GM12878 (cell line): Measurements from ENCODE around the gene MYLIP. TPM values are rescaled to one million over a fixed set of nuclear protein-coding genes. Genes with fewer than 3 reads are reported as not detected.

ENCODE experiments used
- ATAC-seq: fragments of 200-7000 bp; cut with Tn5 transposase; 3 replicates; pipeline ENCODE4 v1.9.1; 2020; ENCODE audit warnings: mild to moderate bottlenecking, moderate library complexity
- BruUV-seq: library from RNA; stranded (reverse); fragments of 400-500 nt; replicated peaks from 2 replicates; lab custom pipeline; 2021; lab: Mats Ljungman, UMichigan
- CTCF ChIA-PET: fragments of 300-600 bp; sonication (Branson Sonifier 250); formaldehyde crosslinking; extraction: SDS; loops from one replicate; lab custom pipeline; 2021; ENCODE audit warnings: inconsistent platforms; lab: Yijun Ruan, JAX
- POLR2A ChIA-PET: fragments of 350-600 bp; formaldehyde crosslinking; extraction: SDS; loops from one replicate; lab custom pipeline; 2021; ENCODE audit warnings: inconsistent platforms; lab: Charles Lee
- RAD21 ChIA-PET: fragments of 300-600 bp; sonication (Branson Sonifier 250); formaldehyde crosslinking; loops from one replicate; lab custom pipeline; 2023; ENCODE audit warnings: antibody characterized with exemption; ENCODE audit not compliant: unreplicated experiment; lab: Charles Lee
- SMC1A ChIA-PET: fragments of 300-600 bp; sonication (Branson Sonifier 250); formaldehyde crosslinking; loops from one replicate; lab custom pipeline; 2023; ENCODE audit not compliant: unreplicated experiment, uncharacterized antibody; lab: Charles Lee
- DNase-seq: peaks from one replicate; pipeline ENCODE4 v3.0.0-alpha.2; 2011; ENCODE audit warnings: low read depth, low spot score
- FAIRE-seq: peaks from 3 replicates; lab custom pipeline; 2011; peaks lifted over from hg19 to GRCh38; lab: Jason Lieb, UNC
- H2AFZ ChIP-seq: 2 replicates; pipeline ENCODE4 v1.6.0; 2011; ENCODE audit warnings: low read depth, low read length, control low read depth; ENCODE audit not compliant: control insufficient read depth
- H3K27ac ChIP-seq: 2 replicates; pipeline ENCODE4 v1.5.1; 2011; ENCODE audit warnings: control low read depth; ENCODE audit not compliant: control insufficient read depth, insufficient read depth
- H3K27me3 ChIP-seq, 2 experiments: replicated peaks in 1 of 2; 2 replicates each; pipeline versions ENCODE4 v1.6.0 to v1.6.1; 2011; ENCODE audit warnings: low read length in 1 of 2; ENCODE audit not compliant: control insufficient read depth in 2 of 2, insufficient read depth in 2 of 2
- H3K36me3 ChIP-seq, 2 experiments: 2 replicates each; pipeline ENCODE4 v1.5.1; 2011; ENCODE audit warnings: low read length in 1 of 2; ENCODE audit not compliant: control insufficient read depth in 2 of 2, insufficient read depth in 2 of 2
- H3K4me1 ChIP-seq: 2 replicates; pipeline ENCODE4 v1.6.1; 2011; ENCODE audit warnings: mild to moderate bottlenecking, low read length, moderate library complexity, mixed read lengths; ENCODE audit not compliant: control insufficient read depth, insufficient read depth
- H3K4me2 ChIP-seq: 2 replicates; pipeline ENCODE4 v1.6.0; 2011; ENCODE audit warnings: control low read depth; ENCODE audit not compliant: control insufficient read depth, insufficient read depth
- H3K4me3 ChIP-seq: fragments of 200-600 bp; sonication (generic); 2 replicates; pipeline ENCODE4 v1.5.1; 2016
- H3K79me2 ChIP-seq: 2 replicates; pipeline ENCODE4 v1.6.0; 2011; ENCODE audit warnings: low read length; ENCODE audit not compliant: control insufficient read depth, insufficient read depth
- H3K9ac ChIP-seq: 2 replicates; pipeline ENCODE4 v1.8.0; 2011; ENCODE audit warnings: low read length, control low read depth, mixed read lengths; ENCODE audit not compliant: control insufficient read depth, insufficient read depth
- H3K9me3 ChIP-seq: replicated peaks from 3 replicates; pipeline ENCODE4 v1.5.1; 2011; ENCODE audit warnings: mild to moderate bottlenecking, low read length; ENCODE audit not compliant: control insufficient read depth, insufficient read depth
- H4K20me1 ChIP-seq: 2 replicates; pipeline ENCODE4 v1.6.0; 2011; ENCODE audit not compliant: control insufficient read depth, insufficient read depth
- CBX5 ChIP-seq: sonication (generic); IDR thresholded peaks from 2 replicates; pipeline ENCODE4 v1.6.1; 2016; ENCODE audit warnings: low read depth, moderate library complexity, mild to moderate bottlenecking, inconsistent platforms
- CEBPZ ChIP-seq: fragments of 150-350 bp; IDR thresholded peaks from 2 replicates; pipeline ENCODE4 v1.6.1; 2016; ENCODE audit warnings: low read depth, low read length
- IKZF1 ChIP-seq: fragments of 450-650 bp; conservative IDR thresholded peaks from 2 replicates; pipeline ENCODE4 v1.6.1; 2017; ENCODE audit warnings: antibody characterized with exemption, mild to moderate bottlenecking
- IKZF2 ChIP-seq, 2 experiments: fragments of 450-650 bp; IDR thresholded peaks; 2 replicates each; pipeline ENCODE4 v1.6.1; 2017; ENCODE audit warnings: mild to moderate bottlenecking in 2 of 2, moderate library complexity in 2 of 2
- IRF3 ChIP-seq: fragments of 450-650 bp; IDR thresholded peaks from 2 replicates; pipeline ENCODE4 v1.6.1; 2014; ENCODE audit warnings: mild to moderate bottlenecking
- NBN ChIP-seq: fragments of 450-650 bp; IDR thresholded peaks from 2 replicates; pipeline ENCODE4 v1.6.1; 2016
- PRDM15 ChIP-seq: fragments of 450-650 bp; formaldehyde crosslinking; IDR thresholded peaks from 2 replicates; pipeline ENCODE4 v1.4.0; 2020; ENCODE audit warnings: mild to moderate bottlenecking, moderate library complexity
- RAD21 ChIP-seq: IDR thresholded peaks from 2 replicates; pipeline ENCODE4 v1.6.1; 2011; ENCODE audit warnings: mild to moderate bottlenecking, low read depth, low read length, moderate library complexity; ENCODE audit not compliant: insufficient read depth
- SIX5 ChIP-seq: IDR thresholded peaks from 2 replicates; pipeline ENCODE4 v1.6.1; 2011; ENCODE audit warnings: mild to moderate bottlenecking, low read depth, low read length, moderate library complexity; ENCODE audit not compliant: severe bottlenecking
- SP1 ChIP-seq: IDR thresholded peaks from one replicate; pipeline ENCODE4 v1.6.1; 2011; ENCODE audit warnings: low read depth, low read length
- SPI1 ChIP-seq: IDR thresholded peaks from 2 replicates; pipeline ENCODE4 v1.6.1; 2011; ENCODE audit warnings: low read depth, mild to moderate bottlenecking, low read length, moderate library complexity, borderline replicate concordance; ENCODE audit not compliant: insufficient read depth
- TCF12 ChIP-seq: IDR thresholded peaks from 2 replicates; pipeline ENCODE4 v1.6.1; 2011; ENCODE audit warnings: low read depth, mild to moderate bottlenecking, low read length
- WGBS: methylation state at CpG from one replicate; pipeline ENCODE4 v1.1.6; 2016; ENCODE audit warnings: low lambda C conversion rate; ENCODE audit not compliant: insufficient replicate concordance, insufficient coverage; ENCODE audit errors: missing lambda C conversion rate; 5-methylcytosine and 5-hydroxymethylcytosine counted together
- in situ Hi-C: fragments of 300-500 bp; cut with MboI; formaldehyde crosslinking; loops from 9 replicates; pipeline ENCODE4 v1.14.3; 2018; ENCODE audit warnings: mixed read lengths
- intact Hi-C: fragments of 100-400 bp; cut with micrococcal nuclease; formaldehyde crosslinking; loops from one replicate; pipeline ENCODE4 v1.14.2; 2022; ENCODE audit not compliant: unreplicated experiment
- polyA plus RNA-seq, 11 experiments: library from polyadenylated mRNA; depleted of rRNA in 4 of 11; unstranded in 6 of 11; stranded (reverse) in 5 of 11; fragments of >200 nt; fragmentation: Nextera tagmentation in 4 of 11; fragmentation: Illumina TruSeq in 1 of 11; extraction: Ambion mirVana in 4 of 11; extraction: Trizol in 1 of 11; gene quantifications; 1 replicate in 1 of 11; 2 replicates in 10 of 11; pipeline versions ENCODE4 v1.2.1 to v1.2.3, GENCODE V29; 2011 to 2016; ENCODE audit warnings: inconsistent platforms in 2 of 11, missing spikeins in 2 of 11, low read depth in 1 of 11
- total RNA-seq, 4 experiments: library from RNA; depleted of rRNA in 3 of 4; stranded (reverse); fragments of >200 nt in 3 of 4; fragmentation: Illumina TruSeq in 1 of 4; extraction: Trizol in 1 of 4; gene quantifications; 2 replicates each; pipeline versions ENCODE4 v1.2.1 to v1.2.3, GENCODE V29; 2013 to 2021
- TF ChIP-seq, protein P1 (sequence below): fragments of 450-650 bp; IDR thresholded peaks from 2 replicates; pipeline ENCODE4 v1.6.1; 2018; ENCODE audit warnings: mild to moderate bottlenecking, low read depth, moderate library complexity; ENCODE audit not compliant: partially characterized antibody

Gene MYLIP
- total and polyA plus RNA-seq, 10 of the 15 experiments (the other 5 are each of a cell fraction or from before 2014, with no cell fraction given), result 5.3 to 123 (median 12.5) TPM

GRCh38 chr6:16196984-16197546 lies 68.2 kb downstream of the MYLIP start:
- BruUV-seq, result no TSS peak
- Histone ChIP-seq H3K79me2 (no peaks in the 10 kb centered on the region), H2AFZ (no peak overlapping the region), H3K27ac (no peak overlapping the region), H3K4me1 (no peaks in the 10 kb centered on the region), H3K36me3 (no peaks in the 10 kb centered on the region), H3K27me3 (no peaks in the 10 kb centered on the region; a peak in 2 of 4 replicates), H3K9ac (no peak overlapping the region), H3K4me3 (no peak overlapping the region), H3K9me3 (no peaks in the 10 kb centered on the region), H3K4me2 (no peak overlapping the region), H4K20me1 (no peaks in the 10 kb centered on the region)
- ChIA-PET POLR2A (no interaction called here), SMC1A (interaction anchor here (0.8 to 1.5 kb wide), 4 partner anchors 8 to 66 kb away, joined by 3 to 6 read pairs (median 4); no protein-coding TSS in a partner anchor), CTCF (interaction anchor here (0.6 to 2.1 kb wide), 7 partner anchors 8 to 574 kb away, joined by 3 to 7 read pairs (median 4); partner anchors contain the start of gene MYLIP), RAD21 (interaction anchor here (0.6 to 1.1 kb wide), 2 partner anchors 14 to 64 kb away, joined by 3 read pairs; no protein-coding TSS in a partner anchor)
- DNase-seq (no peak), ATAC-seq (no peak), FAIRE-seq (no peak)
- WGBS, result 73% methylated on average over 19 of the region's 19 CpGs
- in situ Hi-C loops, result no loop called here
- intact Hi-C loops, result no loop called here
- TF ChIP-seq SIX5 (no peak), IKZF2 (IDR thresholded peaks at IDR 0.05) (no peak), TCF12 (no peak), CEBPZ (no peak), CBX5 (no peak), RAD21 (no peak), SP1 (no peak), NBN (no peak), IRF3 (no peak), IKZF1 (no peak), SPI1 (no peak), PRDM15 (CRISPR knock-in tag) (no peak)
- TF ChIP-seq, protein P1, sequence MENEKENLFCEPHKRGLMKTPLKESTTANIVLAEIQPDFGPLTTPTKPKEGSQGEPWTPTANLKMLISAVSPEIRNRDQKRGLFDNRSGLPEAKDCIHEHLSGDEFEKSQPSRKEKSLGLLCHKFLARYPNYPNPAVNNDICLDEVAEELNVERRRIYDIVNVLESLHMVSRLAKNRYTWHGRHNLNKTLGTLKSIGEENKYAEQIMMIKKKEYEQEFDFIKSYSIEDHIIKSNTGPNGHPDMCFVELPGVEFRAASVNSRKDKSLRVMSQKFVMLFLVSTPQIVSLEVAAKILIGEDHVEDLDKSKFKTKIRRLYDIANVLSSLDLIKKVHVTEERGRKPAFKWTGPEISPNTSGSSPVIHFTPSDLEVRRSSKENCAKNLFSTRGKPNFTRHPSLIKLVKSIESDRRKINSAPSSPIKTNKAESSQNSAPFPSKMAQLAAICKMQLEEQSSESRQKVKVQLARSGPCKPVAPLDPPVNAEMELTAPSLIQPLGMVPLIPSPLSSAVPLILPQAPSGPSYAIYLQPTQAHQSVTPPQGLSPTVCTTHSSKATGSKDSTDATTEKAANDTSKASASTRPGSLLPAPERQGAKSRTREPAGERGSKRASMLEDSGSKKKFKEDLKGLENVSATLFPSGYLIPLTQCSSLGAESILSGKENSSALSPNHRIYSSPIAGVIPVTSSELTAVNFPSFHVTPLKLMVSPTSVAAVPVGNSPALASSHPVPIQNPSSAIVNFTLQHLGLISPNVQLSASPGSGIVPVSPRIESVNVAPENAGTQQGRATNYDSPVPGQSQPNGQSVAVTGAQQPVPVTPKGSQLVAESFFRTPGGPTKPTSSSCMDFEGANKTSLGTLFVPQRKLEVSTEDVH, result no peak
